ENCODE results near the gene ZNF836. TPM values are rescaled to one million over a fixed set of nuclear protein-coding genes. Genes with fewer than 3 reads are reported as not detected.

ZNF836 gene
- total RNA-seq, 2 experiments from 2014 or later = 25.8 to 29.2 TPM

DNA sequence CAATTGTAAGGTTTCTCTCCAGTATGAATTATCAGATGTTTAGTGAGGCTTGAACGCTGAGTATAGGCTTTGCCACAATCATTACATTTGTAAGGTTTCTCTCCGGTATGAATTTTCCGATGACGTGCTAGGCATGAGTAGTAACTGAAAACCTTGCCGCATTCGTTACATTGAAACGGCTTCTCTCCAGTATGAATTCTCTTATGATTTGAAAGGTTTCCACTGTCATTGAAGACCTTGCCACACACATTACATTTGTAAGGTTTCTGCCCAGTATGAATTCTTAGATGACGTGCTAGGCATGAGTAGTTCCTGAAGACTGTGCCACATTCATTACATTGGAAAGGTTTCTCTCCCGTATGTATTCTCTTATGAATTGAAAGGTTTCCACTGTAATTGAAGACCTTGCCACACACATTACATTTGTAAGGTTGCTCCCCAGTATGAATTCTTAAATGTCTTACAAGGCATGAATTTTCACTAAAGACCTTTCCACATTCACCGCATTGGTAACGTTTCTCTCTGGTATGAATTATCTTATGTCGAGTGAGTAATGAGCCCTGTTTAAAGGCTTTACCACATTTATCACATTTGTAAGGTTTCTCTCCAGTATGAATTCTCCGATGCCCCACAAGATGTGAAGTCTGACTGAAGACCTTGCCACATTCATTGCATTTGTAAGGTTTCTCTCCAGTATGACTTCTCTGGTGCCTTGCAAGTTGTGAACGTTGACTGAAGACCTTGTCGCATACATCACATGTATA is 15.6 kb downstream of the ZNF836 start:
- H3K36me3 Mint-ChIP-seq = peaks cover 83% of the 10 kb centered on the region
- POLR2A ChIA-PET = no interaction called here
- H3K9me3 Mint-ChIP-seq = peaks cover 60% of the 10 kb centered on the region
- H3K27ac Mint-ChIP-seq = no peak overlapping the region
- no peak for ATAC-seq (ENCODE audit: low read depth)
- no peaks in the 10 kb centered on the region for H3K4me1 Mint-ChIP-seq
- H3K4me3 Mint-ChIP-seq = no peak overlapping the region
- no peak for DNase-seq
- no peaks in the 10 kb centered on the region for H3K27me3 Mint-ChIP-seq

DNA sequence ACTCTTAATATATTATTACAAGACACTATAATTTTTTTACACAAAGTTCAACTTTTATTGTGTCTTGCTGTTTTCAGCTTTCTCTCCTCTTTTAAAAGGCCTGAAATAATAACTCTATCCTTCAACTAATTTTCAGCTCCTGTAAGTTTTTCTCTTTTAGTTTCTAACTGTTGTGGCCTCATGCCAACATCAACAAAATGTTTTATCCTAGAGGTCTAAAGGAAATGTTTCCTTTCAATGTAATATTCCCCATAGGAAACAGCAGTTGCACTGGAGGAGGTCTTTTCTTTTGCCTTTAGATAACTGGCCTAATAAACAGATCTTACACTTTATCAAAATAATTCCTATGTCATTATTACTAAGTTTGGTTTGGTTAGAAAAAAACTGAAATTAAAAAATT is 23.2 kb downstream of the ZNF836 start:
- POLR2A ChIA-PET = no interaction called here
- H3K9me3 Mint-ChIP-seq = peaks cover 29% of the 10 kb centered on the region
- H3K27ac Mint-ChIP-seq = no peak overlapping the region

DNA sequence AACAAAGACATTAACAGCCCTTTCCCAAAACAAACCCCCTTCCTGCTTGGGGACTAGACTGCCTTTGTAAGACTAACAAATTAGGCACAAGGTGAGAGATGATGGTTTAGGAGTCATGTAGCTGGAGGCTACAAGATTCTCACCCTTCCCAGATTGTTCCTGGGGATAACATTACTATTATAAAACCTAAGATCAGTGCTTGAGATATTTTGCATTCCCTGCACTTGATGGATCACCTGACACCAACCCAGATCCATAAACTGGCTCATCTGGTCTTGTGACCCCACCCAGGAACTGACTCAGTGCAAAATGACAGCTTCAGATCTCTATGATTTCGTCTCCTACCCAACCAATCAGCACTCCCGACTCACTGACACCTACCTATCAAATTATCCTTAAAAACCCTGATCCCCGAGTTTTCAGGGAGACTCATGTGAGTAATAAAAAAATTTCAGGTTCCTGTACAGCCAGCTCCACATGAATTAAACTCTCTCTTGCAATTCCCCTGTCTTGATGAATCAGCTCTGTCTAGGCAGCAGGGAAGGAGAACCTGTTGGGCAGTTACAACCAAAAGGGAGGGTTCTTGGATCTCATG is 29.3 kb downstream of the ZNF836 start:
- peaks cover 25% of the 10 kb centered on the region for H3K9me3 Mint-ChIP-seq
- no peak overlapping the region for H3K27ac Mint-ChIP-seq
- no peak overlapping the region for H3K4me3 Mint-ChIP-seq
- DNase-seq (no peak), ATAC-seq (ENCODE audit: low read depth) (no peak)
- H3K4me1 Mint-ChIP-seq = peaks cover 16% of the 10 kb centered on the region
- POLR2A ChIA-PET = no interaction called here
- H3K36me3 Mint-ChIP-seq = peaks cover 23% of the 10 kb centered on the region
- H3K27me3 Mint-ChIP-seq = no peaks in the 10 kb centered on the region

More for the DNA sequence above, 23.2 kb downstream of the ZNF836 start:
- ATAC-seq (ENCODE audit: low read depth) (no peak), DNase-seq (no peak)
- Mint-ChIP-seq H3K36me3 (peaks cover 34% of the 10 kb centered on the region), H3K4me3 (no peak overlapping the region), H3K27me3 (no peaks in the 10 kb centered on the region), H3K4me1 (no peaks in the 10 kb centered on the region)

GRCh38 chr19:52141203-52141602 is 30.2 kb downstream of the ZNF836 start:
- peaks cover 24% of the 10 kb centered on the region for H3K9me3 Mint-ChIP-seq
- H3K27me3 Mint-ChIP-seq = no peaks in the 10 kb centered on the region
- peaks cover 16% of the 10 kb centered on the region for H3K4me1 Mint-ChIP-seq
- ATAC-seq (ENCODE audit: low read depth) (no peak), DNase-seq (no peak)
- peaks cover 27% of the 10 kb centered on the region for H3K36me3 Mint-ChIP-seq
- H3K4me3 Mint-ChIP-seq = no peak overlapping the region
- POLR2A ChIA-PET = interaction anchor here (1.9 kb wide), 1 partner anchor 29 kb away, joined by 5 read pairs; no protein-coding TSS in a partner anchor
- no peak overlapping the region for H3K27ac Mint-ChIP-seq

- POLR2A ChIA-PET = interaction anchor here (1.9 to 2.5 kb wide), 2 partner anchors 30 to 49 kb away, joined by 5 to 20 read pairs; partner anchors contain the start of gene PPP2R1A
- Mint-ChIP-seq H3K4me1 (peaks cover 16% of the 10 kb centered on the region), H3K4me3 (peak overlapping the region; percentile 91), H3K27ac (peak overlapping the region; percentile 38), H3K27me3 (no peaks in the 10 kb centered on the region), H3K36me3 (peaks cover 30% of the 10 kb centered on the region), H3K9me3 (peaks cover 25% of the 10 kb centered on the region)
- DNase-seq = no peak
- peak; percentile 91 for ATAC-seq (ENCODE audit: low read depth)
Observed at GRCh38 chr19:52140032-52140710, 31.2 kb downstream of the ZNF836 start.

DNA sequence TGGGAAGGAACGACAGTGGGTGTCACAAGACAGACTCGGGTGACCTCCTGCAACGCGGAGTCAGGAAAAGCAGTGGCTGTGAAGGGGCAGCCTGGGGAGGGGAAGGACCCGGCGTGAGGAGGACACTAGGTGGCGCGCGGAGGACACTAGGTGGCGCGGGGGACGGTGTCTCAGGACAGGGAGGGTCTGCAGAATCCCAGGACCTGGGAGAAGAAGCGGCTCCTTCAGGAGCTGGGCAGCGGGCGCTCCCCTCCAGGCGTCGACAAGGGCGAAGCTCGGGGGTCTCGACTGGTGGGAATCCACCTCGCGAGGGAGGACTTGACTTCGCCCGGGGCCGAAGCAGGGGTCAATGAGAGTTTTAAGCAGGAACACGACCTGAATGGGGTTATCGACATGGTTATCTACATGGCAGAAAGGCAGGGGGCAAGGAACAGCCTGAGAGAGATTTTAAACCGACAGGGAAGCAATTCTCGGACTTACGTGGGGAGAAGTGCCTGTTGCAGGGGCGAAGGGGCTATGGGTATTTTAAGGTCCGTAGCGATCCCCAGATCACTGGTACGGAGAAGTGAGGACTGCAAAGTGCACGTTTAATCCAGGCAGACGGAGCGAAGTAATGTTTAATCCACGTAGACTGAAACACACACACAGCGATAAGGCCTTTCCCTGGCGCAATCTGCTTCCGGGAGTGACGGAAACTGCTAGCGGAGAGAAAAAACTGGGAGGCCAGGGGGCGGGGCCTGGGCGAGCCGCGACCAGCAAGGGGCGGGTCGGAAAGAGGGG is 32.0 kb downstream of the ZNF836 start, which contains the start of gene ZNF616:
Gene ZNF616 (minus strand): TSS at position 687 of the 780 bp plus-strand sequence. CDS start 9,426 bp downstream, outside the sequence.
- no peaks in the 10 kb centered on the region for H3K27me3 Mint-ChIP-seq
- peaks cover 16% of the 10 kb centered on the region for H3K4me1 Mint-ChIP-seq
- ATAC-seq (ENCODE audit: low read depth) (peak; percentile 79), DNase-seq (peak; percentile 98)
- peaks cover 29% of the 10 kb centered on the region for H3K9me3 Mint-ChIP-seq
- POLR2A ChIA-PET = interaction anchor here (1.9 to 2.5 kb wide), 2 partner anchors 31 to 50 kb away, joined by 5 to 20 read pairs; partner anchors contain the start of gene PPP2R1A
- H3K36me3 Mint-ChIP-seq = peaks cover 35% of the 10 kb centered on the region
- H3K27ac Mint-ChIP-seq = peak within 1 kb of the TSS; percentile 88
- H3K4me3 Mint-ChIP-seq = peak within 1 kb of the TSS; percentile 91

GRCh38 chr19:52138983-52139251 is 32.5 kb downstream of the ZNF836 start:
- no peak for DNase-seq

DNA sequence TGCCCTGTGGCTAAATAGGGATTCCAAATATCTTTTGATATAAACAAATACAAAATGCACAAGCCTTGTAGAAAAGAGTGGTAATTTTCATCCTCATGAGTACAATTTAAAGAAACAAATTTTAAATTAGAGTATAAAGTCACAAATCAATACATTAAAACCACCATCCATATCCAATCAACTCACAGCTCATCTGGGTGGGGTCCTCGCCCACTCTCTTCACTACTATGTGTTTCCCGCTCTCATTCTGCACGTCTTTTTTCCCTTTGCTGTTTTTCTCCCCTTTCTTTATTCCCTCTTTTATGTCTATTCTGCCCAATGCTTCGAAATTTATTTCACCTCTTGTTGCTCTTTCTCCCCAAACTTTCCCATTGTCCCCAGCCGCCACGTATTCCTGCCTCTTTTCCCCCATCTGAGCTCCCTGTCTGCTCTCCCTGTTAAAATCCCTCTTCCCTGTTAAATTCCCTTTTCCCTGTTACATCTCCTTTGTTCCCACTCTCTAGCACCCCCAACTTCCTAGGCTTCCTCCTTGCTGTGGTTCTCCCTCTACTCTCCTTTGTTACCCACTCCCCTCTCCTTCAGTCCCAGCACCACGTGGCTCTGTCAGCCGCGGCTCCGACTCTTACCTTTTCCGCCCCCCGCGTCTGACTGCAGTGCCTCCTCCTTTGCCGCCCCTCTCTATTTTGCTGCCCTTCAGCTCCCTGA is 33.0 kb downstream of the ZNF836 start:
- H3K9me3 Mint-ChIP-seq = peaks cover 34% of the 10 kb centered on the region
- H3K36me3 Mint-ChIP-seq = peaks cover 43% of the 10 kb centered on the region

More at GRCh38 chr19:52138983-52139251, 32.5 kb downstream of the ZNF836 start:
- POLR2A ChIA-PET = interaction anchor here (2.5 kb wide), 1 partner anchor 51 kb away, joined by 20 read pairs; the partner anchor contains the start of gene PPP2R1A
- no peaks in the 10 kb centered on the region for H3K27me3 Mint-ChIP-seq
- peaks cover 39% of the 10 kb centered on the region for H3K36me3 Mint-ChIP-seq
- no peak for ATAC-seq (ENCODE audit: low read depth)
- peak overlapping the region; percentile 88 for H3K27ac Mint-ChIP-seq
- H3K4me3 Mint-ChIP-seq = peak overlapping the region; percentile 91
- peaks cover 32% of the 10 kb centered on the region for H3K9me3 Mint-ChIP-seq
- peaks cover 16% of the 10 kb centered on the region for H3K4me1 Mint-ChIP-seq

GRCh38 chr19:52120286-52120685 is 51.1 kb downstream of the ZNF836 start:
- POLR2A ChIA-PET = no interaction called here
- Mint-ChIP-seq H3K4me1 (no peaks in the 10 kb centered on the region), H3K27ac (no peak overlapping the region), H3K36me3 (peaks cover 90% of the 10 kb centered on the region), H3K9me3 (peaks cover 50% of the 10 kb centered on the region), H3K27me3 (no peaks in the 10 kb centered on the region), H3K4me3 (no peak overlapping the region)
- no peak for ATAC-seq (ENCODE audit: low read depth)
- DNase-seq = no peak

More for the DNA sequence above, 33.0 kb downstream of the ZNF836 start:
- Mint-ChIP-seq H3K4me3 (peak overlapping the region; percentile 91), H3K27ac (peak overlapping the region; percentile 88), H3K4me1 (peaks cover 16% of the 10 kb centered on the region), H3K27me3 (no peaks in the 10 kb centered on the region)
- no peak for DNase-seq
- no peak for ATAC-seq (ENCODE audit: low read depth)
- POLR2A ChIA-PET = interaction anchor here (2.5 kb wide), 1 partner anchor 51 kb away, joined by 20 read pairs; the partner anchor contains the start of gene PPP2R1A

- Mint-ChIP-seq H3K4me1 (no peaks in the 10 kb centered on the region), H3K4me3 (no peak overlapping the region), H3K9me3 (peaks cover 58% of the 10 kb centered on the region), H3K27me3 (no peaks in the 10 kb centered on the region), H3K27ac (no peak overlapping the region), H3K36me3 (peaks cover 58% of the 10 kb centered on the region)
- POLR2A ChIA-PET = interaction anchor here (0.5 kb wide), 1 partner anchor 618 kb away, joined by 5 read pairs; no protein-coding TSS in a partner anchor
- no peak for DNase-seq
- ATAC-seq (ENCODE audit: low read depth) = no peak
Observed at GRCh38 chr19:52115526-52116053, 55.8 kb downstream of the ZNF836 start.

DNA sequence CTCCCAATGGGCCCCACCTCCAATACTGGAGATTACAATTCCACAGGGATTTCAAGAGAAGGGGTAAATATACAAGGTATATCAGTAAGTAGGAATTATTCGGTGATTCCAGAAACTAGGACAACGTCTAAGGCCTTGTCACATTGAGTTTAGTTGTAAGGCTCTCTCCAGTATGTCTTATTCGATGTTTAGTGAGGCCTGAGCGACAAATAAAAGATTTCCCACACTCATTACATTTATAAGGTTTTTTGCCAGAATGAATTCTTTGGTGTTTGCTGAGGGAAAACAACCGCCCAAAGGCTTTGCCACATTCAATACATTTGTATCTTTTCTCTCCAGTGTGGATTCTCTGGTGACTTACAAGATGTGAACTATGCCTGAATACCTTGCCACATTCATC is 56.7 kb downstream of the ZNF836 start:
- DNase-seq (no peak), ATAC-seq (ENCODE audit: low read depth) (no peak)
- peaks cover 49% of the 10 kb centered on the region for H3K36me3 Mint-ChIP-seq
- POLR2A ChIA-PET = interaction anchor here (0.5 kb wide), 1 partner anchor 619 kb away, joined by 5 read pairs; no protein-coding TSS in a partner anchor
- H3K27me3 Mint-ChIP-seq = no peaks in the 10 kb centered on the region
- no peaks in the 10 kb centered on the region for H3K4me1 Mint-ChIP-seq
- H3K9me3 Mint-ChIP-seq = peaks cover 53% of the 10 kb centered on the region
- no peak overlapping the region for H3K27ac Mint-ChIP-seq
- no peak overlapping the region for H3K4me3 Mint-ChIP-seq

GRCh38 chr19:52112624-52113023 is 58.8 kb downstream of the ZNF836 start:
- H3K27ac Mint-ChIP-seq = no peak overlapping the region
- peaks cover 28% of the 10 kb centered on the region for H3K36me3 Mint-ChIP-seq
- DNase-seq (no peak), ATAC-seq (ENCODE audit: low read depth) (no peak)
- no peaks in the 10 kb centered on the region for H3K4me1 Mint-ChIP-seq
- no peaks in the 10 kb centered on the region for H3K27me3 Mint-ChIP-seq
- POLR2A ChIA-PET = no interaction called here
- H3K4me3 Mint-ChIP-seq = no peak overlapping the region
- peaks cover 46% of the 10 kb centered on the region for H3K9me3 Mint-ChIP-seq
